CD4-positive, alpha-beta T cell treated with Interleukin-21 for 1 hour (primary cell): Measurements from ENCODE around the gene KLHDC9.

Experiments
- DNase-seq: peaks from one replicate; pipeline ENCODE4 v3.0.0-alpha.2; 2020

The KLHDC9 gene

GRCh38 chr1:161133220-161133740, 35.1 kb downstream of the KLHDC9 start:
- DNase-seq: no peak

- DNase-seq: no peak
These were observed 39.7 kb downstream of the KLHDC9 start for GRCh38 chr1:161137881-161138280.

GRCh38 chr1:161138431-161138830, 40.3 kb downstream of the KLHDC9 start:
- no peak for DNase-seq

- peak; percentile 67 for DNase-seq
These were observed 41.6 kb downstream of the KLHDC9 start for GRCh38 chr1:161139766-161140165.

GRCh38 chr1:161140755-161141400, 42.7 kb downstream of the KLHDC9 start:
- no peak for DNase-seq

GRCh38 chr1:161145832-161146231, 47.7 kb downstream of the KLHDC9 start:
- DNase-seq: no peak
